Measurements from ENCODE around the gene SLC1A4.
"Not testable (repeated sequence)": the region's sequence is repeated elsewhere in the genome, so short reads cannot be mapped to it uniquely, and the experiment has no call there.

SLC1A4 gene

DNA sequence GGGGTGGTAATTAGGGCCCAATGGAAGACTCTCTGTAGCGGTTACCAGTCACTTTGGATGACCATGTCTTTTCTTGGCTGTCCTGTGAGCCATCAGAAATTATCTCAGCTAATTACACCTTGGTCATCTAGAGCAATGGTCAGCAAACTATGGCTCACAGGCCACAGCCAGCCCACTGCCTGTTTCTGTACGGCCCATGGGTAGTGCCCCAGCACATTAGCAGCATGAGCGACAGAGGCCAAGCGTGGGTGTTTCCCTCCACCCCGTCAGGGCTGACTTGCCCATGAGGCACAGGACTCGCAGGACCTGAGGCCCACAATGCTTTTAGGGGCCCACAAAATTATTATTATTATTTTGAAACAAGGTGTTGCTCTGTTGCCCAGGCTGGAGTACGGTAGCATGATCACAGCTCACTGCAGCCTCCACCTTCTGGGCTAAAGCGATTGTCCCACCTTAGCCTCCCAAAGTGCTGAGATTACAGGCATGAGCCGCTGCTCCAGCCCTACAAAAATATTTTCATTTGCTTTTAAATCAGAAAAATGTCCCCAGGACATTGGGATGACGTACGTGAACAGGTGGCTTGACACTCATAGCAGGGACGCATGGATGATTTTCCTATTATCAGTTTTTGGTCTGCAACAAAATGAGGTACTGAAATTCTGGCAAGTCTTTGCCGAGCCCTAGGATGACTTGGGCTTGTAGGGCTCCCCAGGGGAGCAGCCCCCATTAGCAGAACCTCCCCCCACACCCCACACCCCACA lies 37.7 kb downstream of the SLC1A4 start:
- no peak for DNase-seq (ENCODE audit: low read depth in 2 of 2)

DNA sequence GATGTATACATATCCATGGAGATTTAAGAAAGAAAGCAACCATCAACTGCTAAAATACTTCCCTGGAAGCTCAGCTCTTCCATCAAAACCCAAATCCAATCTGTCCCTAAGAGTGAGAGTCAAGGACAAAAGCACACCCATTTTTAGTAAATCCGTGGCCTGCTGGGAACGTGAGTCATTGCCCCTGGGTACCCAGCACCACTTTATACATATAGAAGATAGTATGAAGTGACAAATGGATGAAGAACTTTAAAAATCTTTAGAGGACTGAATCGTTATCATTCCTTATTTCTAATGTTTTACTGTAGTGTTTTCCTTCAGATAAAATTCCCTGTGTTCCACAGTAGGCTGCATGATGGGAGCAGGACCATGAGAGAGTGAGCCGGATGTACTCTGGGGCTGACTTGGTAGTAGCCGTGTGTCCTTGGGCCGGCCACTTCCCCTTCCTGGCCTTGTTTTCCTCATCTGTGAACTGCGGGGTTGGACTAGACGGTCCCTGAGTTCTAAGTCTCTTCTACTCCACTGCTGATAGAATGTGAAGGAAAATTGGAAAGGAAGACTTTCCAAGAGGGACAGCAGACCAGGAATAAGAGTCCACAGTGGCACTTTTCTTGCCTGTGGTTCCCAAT lies 38.5 kb downstream of the SLC1A4 start:
- no peak for DNase-seq (ENCODE audit: low read depth in 2 of 2)

DNA sequence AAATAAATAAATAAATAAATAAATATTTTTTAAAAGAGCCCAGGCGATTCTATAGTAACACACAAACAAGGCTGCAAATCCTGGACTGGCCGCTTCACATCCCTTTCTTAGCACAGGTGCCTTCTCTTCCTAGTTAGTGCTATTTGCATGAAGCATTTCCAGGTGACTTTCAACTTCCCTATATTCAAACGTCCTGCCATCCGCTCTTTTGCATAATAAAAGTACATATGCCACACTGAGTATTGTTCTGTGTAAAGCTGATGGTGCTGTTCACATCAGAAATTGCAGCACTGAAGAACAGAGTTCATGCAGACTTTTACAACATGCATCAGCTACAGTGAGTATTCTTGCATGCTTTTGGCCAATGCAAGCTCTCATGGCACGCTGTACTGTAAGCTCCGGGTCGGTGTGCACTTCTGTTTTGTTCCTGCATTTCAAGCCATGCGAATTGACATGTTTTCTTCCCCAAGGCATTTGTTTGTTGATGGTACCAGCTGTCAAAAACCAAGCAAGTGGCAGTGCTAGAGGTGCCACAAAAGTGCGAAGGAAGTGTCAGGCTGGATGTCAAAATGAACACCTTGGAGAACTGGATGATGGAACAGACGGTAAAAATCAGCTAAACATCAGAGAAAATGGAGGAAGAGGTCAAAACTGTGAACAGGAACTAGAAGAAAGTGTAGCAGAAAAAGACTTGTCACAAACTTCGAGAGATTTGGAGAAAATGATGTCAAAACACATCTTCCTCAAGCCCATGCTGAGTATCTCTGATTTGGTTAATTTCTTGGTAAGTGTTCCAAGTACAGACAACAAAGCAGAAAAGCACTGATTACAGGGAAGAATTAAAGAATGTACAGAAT lies 41.5 kb downstream of the SLC1A4 start:
- no peak for DNase-seq (ENCODE audit: low read depth in 2 of 2)

DNA sequence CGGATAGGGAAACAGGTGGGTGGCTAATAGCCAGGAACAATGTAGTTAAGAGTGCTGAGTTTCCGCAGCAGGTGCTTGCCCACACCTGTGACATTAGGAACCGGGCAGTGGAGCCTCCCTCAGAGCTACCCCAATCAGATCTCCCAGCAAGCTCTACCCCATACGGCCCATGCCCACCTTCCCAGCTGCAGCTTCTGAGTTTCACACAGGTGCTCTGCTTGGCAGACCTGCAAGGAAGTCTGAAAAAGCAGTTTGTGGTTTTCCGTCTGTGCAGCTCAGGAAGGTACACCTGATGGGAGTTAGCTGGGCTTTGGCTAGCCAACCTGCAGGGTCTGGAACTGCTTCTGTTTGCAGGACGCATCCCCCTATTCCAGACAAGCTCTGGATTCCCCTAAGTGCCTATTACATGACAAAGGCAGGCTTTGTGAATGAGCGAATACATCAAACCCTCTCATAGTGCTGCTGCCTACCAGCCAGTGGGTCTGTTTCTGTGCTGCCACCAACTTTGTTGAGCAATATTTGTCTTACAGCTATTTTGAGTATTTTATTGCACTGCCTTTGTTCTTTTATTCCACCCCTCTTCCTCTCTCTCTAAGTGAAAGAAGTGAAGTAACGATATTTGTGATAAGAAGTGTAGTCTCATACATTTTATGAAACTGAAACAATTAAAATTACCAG lies 42.3 kb downstream of the SLC1A4 start:
- no peak for DNase-seq (ENCODE audit: low read depth in 2 of 2)

DNA sequence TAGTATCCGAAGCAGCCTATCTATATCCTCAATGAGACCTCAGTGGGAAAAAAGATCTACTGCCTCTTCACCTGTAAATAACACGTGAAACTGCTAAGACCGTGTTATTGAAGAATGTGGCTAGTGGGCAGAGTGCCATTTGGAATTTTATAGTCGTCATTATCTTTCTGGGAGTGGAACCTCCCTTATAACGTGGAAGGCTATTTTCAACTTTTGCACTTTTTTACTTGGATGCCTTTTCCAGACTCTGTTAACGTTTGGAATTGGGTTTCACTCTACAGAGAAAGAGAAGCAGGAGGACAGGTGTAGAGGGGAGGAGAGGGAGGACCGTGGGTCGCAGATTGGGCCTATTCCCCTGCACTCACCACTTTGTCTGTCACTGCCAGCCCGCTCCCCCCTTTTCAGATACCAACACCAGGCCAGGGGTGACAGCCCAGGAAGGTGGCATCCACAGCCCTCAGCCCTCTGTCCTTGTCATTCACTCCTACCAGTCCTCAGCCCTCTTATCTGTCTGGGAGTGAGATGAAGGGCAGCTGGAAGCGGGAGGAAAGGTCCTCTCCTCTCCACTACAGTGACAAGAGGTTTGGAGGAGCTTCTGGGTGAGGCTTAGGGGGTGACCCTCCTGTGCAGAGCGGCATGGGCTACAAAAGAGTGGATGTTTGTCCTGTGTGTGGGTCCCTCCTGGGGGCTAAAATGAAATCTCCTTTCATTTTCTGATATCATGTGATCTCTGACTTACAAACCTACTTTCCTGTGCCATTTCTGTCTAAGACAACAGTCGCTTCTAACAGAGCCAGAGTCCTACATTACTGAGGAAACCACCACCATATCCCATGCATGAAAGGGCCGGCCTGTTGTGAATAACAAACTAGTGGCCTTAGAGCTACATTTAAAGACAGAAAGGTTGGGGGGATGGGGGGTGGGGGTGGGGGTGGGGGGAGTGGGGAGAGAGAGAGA lies 43.1 kb downstream of the SLC1A4 start:
- DNase-seq (ENCODE audit: low read depth in 2 of 2), result no peak

DNA sequence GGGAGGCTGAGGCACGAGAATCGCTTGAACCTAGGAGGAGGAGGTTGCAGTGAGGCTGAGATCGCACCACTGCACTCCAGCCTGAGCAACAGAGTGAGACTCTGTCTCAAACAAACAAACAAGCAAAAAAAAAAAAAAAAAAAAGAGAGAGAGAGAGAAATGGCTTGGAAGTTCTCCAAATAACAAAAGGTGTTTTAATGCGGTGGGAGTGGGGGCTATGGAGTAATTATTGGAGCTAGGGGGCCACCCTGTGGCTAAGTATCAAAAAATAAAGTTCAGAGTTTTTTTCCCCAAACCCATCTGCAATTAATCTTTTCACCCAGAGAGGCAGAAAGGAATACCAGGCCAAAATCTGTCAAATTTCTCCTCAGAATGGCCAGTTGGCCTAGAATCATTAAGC lies 44.0 kb downstream of the SLC1A4 start:
- DNase-seq (ENCODE audit: low read depth in 2 of 2), result no peak

DNA sequence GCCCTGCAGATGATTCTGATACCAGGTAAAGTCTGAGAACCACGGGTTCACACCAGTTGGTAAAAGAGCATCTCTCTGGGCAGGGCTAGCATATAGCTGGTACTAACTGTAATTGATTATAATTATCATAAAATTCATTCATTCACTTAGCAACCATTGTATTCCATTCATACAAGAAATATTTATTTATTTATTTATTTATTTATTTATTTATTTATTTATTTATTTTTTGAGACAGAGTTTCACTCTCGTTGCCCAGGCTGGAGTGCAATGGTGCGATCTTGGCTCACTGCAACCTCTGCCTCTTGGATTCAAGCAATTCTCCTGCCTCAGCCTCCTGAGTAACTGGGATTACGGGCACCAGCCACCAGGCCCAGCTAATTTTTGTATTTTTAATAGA lies 44.5 kb downstream of the SLC1A4 start:
- DNase-seq (ENCODE audit: low read depth in 2 of 2), result not testable (repeated sequence)

DNA sequence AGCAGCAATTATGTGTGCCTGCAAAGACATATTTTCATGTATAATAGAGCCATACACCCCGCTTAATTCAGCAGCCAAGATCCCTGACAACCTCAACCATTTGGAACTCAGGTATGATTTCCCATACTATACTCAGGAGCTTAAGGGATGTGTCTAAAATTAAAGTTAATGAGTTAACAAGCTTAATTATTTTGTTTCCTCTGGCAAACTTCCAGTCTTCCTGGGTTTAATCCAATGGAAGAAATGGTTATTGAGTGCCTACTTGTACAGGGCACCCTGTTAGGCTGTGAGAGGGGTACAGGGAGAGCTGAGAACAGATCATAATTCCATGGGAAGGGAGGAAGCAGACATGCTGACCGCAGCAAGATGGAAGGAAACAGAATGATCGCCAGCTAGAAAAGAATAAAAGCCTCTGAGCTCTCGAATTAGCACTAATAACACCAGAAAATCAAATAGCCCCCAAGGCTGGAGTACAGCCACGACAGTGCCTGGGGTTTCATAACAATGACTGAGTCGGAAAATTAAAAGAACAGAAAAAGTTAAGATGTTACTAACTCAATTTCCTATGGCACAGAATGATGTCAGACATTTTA lies 46.2 kb downstream of the SLC1A4 start:
- DNase-seq (ENCODE audit: low read depth in 2 of 2), result no peak

DNA sequence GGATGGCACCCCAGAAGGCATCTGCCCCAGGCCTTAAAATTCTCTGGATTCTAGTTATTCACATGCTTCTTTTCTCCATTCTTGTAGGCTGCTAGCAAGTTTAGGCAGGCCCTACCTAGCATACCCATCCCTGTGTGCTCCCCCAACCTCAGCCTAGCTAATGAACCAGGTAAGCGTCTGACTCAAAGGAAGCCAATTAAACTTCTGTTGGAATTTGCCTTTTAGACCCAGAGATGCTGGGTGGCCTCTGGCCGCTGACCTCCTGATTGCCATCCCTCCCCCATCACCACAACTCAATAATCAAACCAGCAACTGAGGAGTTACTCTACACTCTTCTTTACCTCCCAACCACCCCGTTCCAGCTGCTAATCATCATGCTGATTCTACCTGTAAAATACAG lies 48.0 kb downstream of the SLC1A4 start:
- no peak for DNase-seq (ENCODE audit: low read depth in 2 of 2)

DNA sequence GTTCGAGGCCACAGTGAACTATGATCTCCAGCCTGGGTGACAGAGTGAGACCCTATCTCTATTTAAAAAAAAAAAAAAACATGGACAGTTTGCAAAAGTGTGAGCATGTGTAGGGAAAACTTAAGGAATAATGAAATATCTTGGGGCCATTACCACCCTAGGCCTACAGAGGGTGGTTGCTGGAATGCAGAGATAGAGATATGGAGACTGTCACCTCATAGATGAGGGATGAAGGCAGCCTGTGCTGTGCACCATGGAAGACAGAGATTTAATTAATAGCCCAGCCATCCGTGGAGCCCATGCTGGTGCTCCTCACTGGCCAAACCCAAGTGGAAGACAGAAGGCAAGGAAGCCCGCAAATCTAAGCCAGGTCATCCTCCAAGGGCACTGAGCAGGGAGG lies 50.4 kb downstream of the SLC1A4 start:
- DNase-seq (ENCODE audit: low read depth in 2 of 2), result no peak

DNA sequence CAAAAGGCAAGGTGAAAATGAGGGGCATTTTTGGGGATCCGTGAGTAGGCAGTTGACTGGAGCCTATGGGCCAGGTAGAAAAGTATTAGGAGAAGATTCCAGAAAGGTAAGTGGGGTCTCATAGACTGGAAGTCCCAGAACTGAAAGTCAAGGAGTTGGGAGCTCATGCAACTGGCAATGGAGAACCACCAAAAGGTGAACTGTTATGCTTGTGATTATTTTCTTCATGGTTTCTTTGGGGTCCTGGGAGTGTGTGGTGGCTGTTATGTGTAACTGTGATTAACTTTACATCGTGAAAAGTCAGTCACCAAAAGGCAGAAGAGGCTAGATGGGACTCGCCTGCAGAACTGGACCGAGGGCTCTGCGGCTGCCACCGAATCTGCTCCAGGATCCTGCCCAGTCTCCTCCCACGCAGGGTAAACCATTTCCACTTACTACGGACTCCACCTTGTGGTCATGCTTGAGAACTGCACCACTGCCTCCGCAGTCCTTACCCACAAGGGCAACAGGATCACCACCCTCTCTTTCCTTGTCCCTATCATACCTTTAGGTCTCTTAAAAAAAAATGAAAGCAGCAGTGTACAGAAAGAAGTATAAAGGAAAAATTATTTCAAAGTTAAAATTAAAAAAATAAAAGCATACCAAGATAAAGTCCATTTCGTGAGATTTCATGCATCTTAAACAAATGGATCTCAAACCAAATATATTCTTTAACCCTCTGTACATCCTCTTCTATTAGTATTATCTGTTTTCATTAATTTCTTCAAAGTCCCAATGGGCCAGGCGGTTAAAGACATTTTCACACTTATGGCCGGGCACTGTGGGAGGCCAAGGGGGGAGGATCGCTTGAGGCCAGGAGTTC lies 51.4 kb downstream of the SLC1A4 start:
- DNase-seq (ENCODE audit: low read depth in 2 of 2), result peak; percentile 49 to 69

DNA sequence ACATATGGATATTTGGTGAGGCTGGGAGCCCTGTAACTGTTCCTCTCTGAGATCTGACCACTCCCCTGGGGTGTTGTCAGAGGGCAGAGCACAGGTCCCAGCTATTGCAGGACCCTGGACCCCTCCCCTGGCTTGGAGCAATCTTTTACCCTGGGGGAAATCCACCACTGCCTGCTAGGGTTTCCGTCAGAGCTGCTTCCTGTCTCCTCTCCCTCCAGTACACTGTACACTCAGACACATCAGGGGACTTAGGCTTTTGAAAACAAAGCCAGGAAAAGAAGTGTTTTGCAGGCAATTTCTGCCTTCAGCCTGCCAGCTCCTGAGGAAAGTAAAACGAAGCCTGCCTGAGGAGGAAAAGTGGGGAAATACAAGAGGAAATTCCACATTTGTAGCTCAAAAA lies 53.8 kb downstream of the SLC1A4 start:
- DNase-seq (ENCODE audit: low read depth in 2 of 2), result no peak

DNA sequence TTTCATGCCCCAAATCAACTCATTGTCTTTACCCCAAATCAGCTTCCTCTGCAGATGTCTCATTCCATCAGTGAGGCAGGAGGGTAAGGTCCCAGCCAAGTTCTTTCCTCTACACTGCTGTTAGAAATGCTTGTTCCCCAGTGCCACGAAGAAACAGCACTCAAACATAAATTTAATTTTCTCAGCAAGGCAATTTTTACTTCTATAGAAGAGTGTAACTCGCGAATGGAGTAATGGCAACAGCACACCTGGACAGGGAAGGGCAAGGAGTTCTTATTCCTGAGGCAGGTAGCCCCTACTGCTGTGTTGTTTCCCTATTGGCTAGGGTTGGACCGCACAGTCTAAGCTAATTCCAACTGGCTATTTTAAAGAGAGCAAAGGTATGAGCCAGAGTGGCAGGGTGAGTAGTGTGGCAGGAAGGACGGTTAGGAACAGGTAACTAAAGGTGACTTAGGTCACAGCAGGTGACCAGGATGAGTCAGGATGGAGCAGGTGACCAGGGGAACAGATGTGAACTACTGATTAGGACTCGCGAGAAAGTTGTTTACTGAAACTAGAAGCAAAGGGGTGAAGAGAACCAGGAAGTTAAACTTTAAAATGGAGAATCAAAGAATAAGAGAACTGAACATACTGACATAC lies 55.0 kb downstream of the SLC1A4 start:
- DNase-seq (ENCODE audit: low read depth in 2 of 2), result no peak

DNA sequence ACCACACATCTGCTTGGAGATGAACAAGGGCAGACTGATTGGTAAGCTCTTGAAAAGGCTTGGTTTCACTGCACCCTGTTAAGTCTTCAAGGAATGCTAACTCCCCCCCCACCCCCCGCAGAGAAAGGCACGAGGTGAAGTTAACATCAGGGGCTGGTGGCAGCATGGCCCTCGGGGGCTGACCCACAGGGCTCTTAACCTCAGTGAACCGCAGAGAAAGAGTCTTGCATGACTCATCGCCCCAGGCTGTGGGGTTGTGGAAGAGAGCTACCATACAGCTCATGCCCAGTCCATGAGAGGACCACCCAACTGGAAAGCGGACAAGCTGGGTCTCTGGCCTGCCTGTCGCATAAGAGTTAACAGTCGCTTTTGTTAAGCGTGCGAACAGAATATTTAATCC lies 56.5 kb downstream of the SLC1A4 start:
- no peak for DNase-seq (ENCODE audit: low read depth in 2 of 2)

DNA sequence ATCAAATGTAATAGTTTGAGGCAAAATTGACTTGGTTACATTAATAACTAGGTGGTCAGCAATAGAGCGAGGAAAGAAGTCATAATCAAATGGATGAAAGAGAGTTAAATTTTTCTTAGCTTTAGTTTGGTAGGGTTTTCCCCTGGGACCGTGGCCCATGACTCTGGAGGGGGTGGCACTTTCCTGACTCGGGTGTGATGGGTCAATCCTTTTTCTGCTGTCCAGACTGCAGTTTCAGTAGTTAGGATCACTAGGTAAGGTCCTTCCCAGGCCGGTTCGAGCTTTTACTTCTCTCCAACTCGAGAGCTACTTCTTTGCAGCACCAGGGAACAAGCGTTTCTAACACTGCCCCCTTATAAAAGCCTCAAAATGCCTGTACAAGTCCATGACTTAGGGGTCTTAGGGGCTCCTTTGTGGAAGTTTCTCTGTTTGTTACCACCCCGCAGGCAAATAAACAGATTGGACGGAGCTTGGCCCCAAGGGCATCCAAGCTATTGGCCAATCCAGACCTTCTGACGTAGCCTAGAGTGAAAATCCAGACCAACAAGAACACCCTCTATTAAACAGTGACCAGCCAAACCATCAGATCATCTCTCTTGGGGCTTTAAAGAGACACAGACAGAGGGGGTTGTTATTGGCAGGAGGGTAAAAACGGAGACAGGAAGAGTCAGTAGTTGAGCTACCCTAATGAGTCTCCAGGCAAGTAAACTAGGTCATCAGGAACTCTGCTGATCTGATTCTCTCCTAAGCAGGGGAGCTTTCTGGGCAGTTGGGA lies 57.6 kb downstream of the SLC1A4 start:
- DNase-seq (ENCODE audit: low read depth in 2 of 2), result no peak

DNA sequence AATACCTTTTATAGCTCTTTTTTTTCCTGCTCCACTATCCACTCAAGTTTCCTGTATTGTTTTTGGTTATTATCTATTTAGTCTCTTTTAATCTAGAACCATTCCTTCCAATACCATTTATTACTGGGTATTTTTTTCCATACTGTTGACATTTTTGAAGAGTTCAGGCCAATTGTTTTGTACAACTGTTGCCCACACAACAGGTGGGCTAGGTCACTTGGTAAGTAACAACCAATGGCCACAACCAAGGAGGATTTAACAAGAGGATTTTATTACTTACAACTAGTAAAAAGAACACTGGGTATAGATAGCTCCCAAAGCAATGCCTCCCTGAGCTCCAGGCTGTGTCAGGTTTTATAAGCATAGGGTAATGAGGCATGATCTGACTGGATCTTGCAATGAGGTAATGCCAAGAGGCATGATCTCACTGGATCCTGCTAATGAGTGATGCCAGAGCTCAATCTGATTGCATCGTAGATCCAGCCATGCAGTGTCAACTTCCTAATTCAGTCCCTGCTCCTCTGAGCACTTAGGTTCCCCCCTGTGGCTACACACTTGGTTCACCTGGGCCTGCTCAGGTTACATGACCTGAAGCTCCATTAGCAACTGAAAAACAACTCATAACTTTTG lies 59.9 kb downstream of the SLC1A4 start:
- no peak for DNase-seq (ENCODE audit: low read depth in 2 of 2)

DNA sequence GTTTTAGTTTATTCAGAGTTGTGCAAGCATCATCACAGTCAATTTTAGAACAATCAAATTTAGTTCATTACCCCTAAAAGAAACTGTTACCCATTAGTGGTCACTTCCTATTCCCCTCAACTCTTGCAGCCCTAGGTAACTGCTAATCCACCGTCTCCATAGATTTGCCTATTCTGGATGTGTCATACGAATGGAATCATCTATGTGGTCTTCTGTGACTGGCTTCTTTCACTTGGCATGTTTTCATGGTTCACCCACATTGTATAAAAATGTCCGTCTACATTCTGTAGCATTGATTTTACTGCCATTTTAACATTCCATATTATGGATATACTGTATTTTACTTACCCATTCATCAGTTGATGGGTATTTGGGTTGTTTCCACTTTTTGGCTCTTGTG lies 61.7 kb downstream of the SLC1A4 start:
- DNase-seq (ENCODE audit: low read depth in 2 of 2), result no peak

DNA sequence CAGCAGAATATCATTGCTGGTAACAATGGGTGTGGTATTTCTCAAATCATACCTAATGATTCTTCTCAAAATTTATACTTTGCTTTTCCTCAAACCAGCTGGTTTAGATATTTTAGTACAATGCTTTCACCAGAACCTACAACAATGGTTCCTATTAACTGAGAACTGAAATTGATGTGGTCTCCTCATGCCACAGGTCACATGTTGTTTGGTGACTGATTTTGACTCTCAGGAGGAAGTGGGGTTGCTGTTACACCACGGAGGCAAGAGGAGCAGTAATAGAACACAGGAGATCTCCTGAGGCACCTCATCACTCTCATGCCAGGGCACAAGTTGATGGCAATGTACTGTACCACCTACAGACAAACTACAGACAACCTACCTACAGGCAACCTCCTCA lies 64.0 kb downstream of the SLC1A4 start:
- no peak for DNase-seq (ENCODE audit: low read depth in 2 of 2)

All from stimulated activated CD8-positive, alpha-beta memory T cell treated with anti-CD3 and anti-CD28 coated beads, Interleukin-2, amount 100 ng/mL, for 48 hours (primary cell).